Measurements from ENCODE around the gene TIMM50.

DNA sequence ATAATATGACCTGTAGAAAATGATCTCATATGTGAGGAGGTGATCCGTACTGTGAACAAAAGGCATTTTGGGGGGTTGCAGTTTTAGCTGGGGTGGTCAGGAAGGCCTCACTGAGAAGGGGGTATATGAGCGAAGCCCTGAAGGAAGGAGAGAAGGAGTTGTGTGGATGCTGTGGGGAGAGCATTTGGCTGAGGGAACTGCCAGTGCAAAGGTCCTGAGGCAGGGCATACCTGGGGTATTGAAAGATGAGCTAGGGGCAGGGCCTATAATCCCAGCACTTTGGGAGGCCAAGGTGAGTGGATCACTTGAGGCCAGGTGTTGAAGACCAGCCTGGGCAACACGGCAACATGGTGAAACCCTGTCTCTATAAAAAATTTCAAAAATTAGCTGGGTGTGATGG, 36.8 kb downstream of the TIMM50 start:
- TF ChIP-seq CTCF (IDR thresholded peaks at IDR 0.05) (no peak), EZH2phosphoT487 (IDR thresholded peaks at IDR 0.05) (no peak)

Data from neural progenitor cell (in vitro differentiated cells).